GM19397 (cell line): ENCODE data around the gene RIN1.
A peak's percentile ranks its signal among the peaks of the same experiment; 100 is the strongest.
"Not testable (repeated sequence)": the region's sequence is repeated elsewhere in the genome, so short reads cannot be mapped to it uniquely, and the experiment has no call there.

ENCODE experiments used
- ATAC-seq: cut with Tn5 transposase; IDR thresholded peaks from one replicate; pipeline ENCODE4 v1.9.1; 2021; ENCODE audit warnings: mild to moderate bottlenecking, moderate library complexity; ENCODE audit not compliant: unreplicated experiment

The RIN1 gene

DNA sequence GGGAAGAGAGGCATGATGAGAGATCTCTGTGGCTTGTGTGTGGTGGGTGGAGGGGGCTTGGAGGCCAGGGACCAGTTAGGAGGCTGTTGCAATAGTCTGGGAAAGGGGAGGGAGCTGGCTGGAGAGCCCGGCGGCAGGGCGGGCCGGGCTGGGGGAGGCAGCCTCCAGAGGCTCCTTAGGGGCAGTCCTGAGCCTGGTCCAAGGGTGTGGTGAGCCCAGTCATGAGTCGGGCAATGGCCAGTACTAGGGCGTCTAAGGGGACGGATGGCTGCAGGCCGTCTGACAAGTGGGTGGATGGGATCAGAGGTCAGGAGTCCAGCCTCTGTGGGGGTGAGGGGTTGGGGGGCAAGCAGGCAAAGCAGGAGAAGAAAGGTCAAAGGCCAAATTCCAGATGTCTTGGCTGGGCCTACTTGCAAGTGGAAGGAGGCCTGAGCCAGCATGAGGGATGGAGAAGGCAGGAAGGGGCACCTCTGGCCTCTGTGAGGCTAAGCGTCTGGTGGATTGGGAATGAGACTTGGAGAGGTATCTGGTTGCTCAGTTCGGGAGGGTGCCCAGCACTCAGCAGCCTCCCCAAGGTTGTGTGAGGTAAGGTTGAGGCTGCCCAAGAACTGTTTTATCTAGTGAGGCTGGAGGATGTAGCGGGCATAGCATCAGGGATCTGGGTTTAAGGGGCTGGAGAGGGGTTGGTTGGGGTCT, 13.4 kb downstream of the RIN1 start:
- ATAC-seq, result no peak

DNA sequence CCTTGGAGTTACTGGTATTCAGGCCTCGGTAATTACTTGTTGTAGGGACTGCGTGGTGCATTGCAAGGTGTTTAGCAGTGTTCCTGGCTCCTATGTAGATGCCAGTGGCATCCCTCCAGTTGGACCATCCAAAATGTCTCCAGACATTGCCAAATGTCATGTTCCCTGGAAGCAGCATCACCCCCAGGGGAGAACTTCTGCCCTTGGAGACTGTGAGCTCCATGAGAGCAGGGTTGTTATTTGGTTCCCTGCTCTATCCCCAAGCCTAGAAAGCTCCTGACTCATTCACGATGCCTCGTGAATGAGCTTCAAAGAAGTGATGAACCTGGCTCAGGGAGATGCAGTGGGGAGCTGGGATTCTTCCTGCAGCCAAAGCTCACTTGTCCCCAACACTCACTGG, 14.6 kb downstream of the RIN1 start:
- no peak for ATAC-seq

DNA sequence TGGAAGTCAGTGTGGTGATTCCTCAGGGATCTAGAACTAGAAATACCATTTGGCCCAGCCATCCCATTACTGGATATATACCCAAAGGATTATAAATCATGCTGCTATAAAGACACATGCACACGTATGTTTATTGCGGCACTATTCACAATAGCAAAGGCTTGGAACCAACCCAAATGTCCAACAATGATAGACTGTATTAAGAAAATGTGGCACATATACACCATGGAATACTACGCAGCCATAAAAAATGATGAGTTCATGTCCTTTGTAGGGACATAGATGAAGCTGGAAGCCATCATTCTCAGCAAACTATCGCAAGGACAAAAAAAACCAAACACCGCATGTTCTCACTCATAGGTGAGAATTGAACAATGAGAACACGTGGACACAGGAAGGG, 15.5 kb downstream of the RIN1 start:
- ATAC-seq, result not testable (repeated sequence)

DNA sequence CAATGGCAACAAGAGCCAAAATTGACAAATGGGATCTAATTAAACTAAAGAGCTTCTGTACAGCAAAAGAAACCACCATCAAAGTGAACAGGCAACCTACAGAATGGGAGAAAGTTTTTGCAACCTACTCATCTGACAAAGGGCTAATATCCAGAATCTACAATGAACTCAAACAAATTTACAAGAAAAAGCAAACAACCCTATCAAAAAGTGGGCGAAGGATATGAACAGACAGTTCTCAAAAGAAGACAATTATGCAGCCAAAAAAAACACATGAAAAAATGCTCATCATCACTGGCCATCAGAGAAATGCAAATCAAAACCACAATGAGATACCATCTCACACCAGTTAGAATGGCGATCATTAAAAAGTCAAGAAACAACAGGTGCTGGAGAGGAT, 15.9 kb downstream of the RIN1 start:
- not testable (repeated sequence) for ATAC-seq

DNA sequence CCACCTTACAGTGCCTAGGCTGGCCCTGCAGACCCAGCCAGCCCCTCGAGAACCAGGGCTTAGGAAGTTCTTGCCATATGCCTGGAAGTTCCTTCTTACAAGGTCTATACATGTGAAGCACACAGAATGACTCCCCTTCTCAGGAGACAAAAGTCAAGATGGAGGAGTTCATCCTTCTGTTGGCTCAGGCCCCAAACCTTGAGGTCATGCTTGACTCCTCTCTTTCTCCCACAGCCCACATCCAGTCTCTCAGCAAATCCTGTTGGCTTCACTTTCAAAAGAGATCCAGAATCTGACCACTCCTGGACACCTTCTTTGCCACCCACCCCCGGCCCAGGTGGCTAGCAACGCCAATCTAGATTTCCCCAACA, 17.6 kb downstream of the RIN1 start:
- no peak for ATAC-seq

DNA sequence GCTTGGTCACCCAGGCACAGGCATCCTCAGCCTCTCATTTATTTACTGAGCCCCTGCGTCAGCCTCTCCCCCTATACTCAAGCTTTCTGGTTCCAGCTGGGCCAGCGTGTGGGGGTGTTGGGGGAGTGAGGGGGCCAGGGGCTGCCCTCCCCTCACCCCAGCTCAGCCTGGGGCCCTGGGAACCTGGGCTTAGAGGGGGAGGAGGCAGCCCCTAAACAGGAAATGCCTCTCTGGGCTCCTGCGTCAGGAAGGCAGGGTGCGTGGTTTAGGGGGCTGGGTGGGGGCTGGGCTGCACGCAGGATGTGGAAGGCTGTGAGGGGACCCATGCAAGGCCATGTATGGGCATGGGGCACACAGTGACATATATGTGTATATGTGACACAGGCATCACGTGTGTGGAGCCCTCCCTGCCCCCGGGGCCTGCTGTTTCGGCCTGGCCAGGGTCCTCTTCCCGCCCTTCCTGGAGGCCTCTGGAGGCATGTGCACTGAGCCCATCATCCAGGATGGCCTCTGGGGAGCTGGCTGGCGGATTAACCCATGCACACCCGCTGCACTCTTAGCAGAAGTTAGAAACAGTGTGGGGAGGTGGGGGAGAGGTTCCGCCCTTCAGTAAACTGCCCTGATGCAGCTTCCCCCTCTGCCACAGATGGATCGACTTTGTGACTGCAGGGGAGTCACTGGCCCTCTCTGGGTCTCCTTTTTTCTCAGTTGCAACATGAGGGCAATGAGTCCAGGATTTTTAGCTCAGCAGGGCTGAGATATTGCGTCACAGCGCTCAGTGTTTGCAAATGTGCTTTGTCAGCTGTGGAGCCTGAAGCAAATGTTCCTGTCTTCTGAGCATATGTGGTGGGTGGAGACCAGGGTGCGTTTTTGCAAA, 18.3 kb downstream of the RIN1 start:
- no peak for ATAC-seq

DNA sequence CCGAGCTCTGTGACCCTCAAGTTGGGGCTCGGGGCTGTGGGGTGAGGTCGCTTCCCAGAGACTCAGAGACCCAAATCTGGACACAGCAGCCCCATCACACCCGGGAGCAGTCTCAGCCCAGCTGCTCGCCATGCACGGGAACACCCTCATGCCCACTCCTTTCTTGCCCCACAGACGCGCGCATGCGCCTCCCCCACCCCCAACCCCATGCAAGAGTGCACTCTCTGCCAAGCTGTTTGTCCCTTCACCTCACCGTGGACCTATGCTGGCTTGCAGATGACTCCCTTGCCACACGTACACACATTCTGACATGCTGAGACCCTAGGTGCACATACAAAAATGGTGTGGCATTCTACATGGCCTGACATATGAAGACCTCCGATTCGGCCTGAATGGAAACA, 18.9 kb downstream of the RIN1 start:
- ATAC-seq, result no peak

DNA sequence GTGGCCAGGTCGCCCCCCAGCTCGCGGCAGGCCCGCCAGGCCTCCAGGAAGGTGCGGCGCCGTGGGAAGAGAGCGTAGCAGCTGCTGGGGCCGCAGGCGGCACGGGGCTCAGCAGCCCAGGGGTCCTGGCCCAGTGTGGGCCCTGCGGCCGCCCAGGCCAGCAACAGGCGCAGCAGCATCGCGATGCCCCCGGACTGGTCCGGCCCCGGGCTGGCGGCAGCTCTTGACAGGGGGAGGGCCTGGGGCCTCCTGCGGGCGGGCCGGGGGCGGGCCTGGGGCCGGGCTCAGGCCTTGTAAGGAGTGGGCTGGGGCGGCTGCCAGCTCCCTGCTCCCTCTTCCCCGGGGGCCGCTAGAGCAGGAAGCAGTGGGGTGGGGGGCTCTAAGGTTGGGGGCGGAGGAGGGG, 19.4 kb downstream of the RIN1 start, which contains the start of gene CD248:
CD248 (minus strand) TSS at position 196 of the 403 bp plus-strand sequence; CDS start at position 179, 17 bp downstream.
- no peak for ATAC-seq

DNA sequence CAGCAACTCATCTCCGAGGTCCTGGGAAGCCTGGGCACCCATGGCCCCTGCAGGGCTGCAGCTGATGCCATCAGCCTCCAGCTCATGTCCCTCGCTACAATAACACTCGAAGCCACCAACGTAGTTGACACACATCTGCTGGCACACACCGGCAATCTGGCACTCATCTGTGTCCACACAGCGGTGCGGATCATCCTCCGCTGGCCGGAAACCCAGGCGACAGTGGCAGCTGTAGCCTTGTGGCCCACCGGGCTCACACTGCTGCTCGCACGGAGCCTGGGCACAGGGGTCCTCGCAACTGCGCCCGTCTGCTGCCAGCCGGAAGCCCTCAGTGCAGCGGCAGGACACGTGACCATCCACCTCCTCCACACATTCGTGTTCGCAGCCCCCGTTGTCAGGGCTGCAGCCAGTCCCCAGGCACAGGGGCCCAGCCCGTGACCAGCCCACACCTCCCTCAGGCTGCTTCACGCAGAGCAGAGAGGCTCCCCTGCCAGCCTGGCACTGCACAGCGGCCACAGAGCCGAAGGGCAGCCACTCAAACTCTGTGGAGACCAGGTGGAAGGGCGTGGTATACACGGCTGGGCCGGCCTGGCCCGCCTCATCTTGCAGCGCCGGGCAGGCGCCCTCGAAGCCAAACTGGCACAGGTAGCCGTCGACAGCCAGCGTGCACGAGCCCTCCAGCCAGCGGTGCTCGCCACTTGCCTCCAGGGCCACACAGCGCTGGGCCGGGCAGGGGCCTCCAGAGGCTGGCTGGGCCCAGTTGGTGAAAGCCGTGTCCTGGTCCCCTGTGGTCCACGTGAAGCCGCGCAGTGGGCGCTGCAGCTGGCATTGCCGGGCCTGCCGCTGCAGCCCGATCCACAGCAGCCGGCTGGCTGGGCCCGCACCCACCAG, 20.1 kb downstream of the RIN1 start:
- no peak for ATAC-seq

DNA sequence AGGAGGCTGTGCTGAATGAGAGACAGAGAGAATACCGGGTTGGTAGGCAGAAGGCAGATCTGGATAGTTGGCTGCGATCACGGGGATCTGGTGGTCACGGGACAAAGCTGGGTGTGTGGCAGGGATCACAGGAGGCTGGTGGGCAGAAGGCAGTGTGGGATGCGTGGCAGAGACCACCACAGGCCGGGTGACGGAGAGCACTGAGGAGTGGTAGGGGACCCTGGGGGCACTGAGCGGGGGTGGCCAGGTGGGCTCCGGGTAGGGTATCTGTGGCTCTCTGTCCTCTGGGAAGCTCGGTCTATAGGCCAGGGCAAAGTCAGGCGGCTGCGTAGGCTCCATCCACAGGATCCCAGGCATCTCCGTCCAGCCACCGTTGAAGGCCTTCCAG, 20.7 kb downstream of the RIN1 start:
- no peak for ATAC-seq

DNA sequence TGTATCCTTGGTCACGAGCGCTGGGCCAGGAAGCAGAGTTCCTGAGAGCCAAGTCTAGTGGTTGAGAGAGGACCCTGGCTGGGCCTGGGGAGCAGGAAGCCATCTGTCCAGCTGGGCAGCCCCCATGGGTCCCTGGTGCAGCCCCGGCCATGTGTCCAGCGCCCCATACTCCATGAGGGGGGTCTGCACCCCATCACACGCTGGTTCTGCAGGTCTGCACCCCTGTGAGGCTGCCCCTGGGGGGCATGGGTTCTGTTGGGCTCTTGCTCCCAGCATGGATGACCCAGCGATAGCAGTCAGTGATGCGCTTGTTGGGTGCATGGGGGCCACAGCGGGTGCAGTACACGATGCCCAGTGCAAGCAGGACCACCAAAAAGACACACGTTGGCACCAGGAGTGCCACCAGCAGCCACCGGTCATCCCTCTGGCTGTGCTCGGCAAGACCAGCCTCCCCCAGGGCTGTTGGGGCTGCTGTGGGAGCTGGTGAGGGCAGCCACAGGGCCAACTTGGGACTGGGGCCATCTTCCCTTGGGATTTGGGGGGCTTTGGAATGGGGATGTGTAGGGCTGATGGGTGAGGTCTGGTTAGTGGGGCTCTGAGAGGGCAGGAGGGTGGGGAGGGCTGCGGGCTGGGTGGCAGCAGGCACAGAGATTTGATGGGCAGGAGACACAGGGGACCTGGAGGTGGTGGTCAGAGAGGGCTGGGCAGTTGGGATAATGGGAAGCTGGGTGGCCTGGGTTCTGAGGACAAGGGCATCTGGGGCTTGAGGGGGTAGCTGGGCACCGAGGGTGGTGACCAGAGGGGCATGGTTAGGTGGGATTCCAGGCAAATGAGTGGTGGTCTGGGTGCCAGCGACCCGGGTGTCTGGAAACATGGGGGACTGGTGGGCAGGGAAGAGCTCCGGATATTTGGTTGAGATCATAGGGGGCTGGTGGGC, 21.4 kb downstream of the RIN1 start:
- ATAC-seq, result no peak

DNA sequence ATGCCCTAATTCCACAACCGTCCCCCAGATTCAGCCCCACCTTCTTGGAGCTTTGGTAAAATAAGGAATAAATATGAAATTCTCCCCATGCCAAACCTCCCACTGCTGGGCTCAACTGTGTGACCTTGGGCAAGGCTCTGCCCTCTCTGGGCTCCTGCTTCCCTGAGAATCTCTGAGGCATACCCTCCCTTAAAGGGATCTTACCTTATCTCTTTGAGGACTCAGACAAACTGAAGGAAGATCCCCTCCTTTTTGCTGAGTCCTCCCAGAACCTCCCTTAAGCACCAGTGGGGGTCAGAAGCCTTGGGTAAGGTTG, 22.1 kb downstream of the RIN1 start:
- ATAC-seq, result no peak

DNA sequence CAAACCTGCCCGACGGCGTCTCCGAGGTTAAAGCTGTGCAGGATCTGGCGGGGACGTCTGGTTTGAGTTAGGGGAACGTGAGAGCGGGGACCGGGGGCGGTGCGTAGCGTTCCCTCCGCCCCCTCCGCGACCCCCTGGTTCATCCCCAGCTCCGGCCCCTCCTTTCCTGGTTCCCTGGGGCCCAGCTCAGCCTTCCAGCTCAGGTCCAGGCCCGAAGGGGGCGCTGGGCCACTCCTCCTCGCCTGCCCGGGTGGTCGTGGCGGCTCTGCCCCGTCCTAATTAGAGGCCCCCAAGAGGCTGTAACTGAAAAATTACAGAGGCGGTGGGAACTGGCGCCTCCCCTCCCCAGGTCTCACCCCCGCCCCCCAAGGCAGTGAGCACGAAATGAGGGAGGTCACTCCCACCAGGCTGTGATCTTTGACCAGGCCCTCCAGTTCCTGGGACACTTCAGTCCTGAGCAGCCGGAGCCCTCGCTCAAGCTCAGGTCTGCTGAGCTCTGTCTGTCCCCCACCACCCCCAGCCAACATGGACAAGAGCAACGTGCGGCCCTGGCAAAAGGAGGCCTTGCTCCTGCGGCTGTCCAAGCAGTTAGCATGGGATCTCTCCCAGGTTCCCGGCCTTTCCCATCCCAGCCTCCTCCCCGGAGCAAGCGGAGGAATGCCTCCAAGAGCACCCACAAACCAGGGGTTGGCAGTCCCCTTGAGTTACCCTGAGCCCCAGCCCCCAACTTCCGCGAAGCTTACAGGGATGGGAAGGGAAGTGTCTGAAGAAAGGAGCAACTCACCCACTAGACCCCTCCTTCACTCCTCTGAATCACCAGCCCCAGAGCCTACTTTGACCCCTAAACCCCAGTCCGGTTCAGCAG, 22.7 kb downstream of the RIN1 start:
- no peak for ATAC-seq

DNA sequence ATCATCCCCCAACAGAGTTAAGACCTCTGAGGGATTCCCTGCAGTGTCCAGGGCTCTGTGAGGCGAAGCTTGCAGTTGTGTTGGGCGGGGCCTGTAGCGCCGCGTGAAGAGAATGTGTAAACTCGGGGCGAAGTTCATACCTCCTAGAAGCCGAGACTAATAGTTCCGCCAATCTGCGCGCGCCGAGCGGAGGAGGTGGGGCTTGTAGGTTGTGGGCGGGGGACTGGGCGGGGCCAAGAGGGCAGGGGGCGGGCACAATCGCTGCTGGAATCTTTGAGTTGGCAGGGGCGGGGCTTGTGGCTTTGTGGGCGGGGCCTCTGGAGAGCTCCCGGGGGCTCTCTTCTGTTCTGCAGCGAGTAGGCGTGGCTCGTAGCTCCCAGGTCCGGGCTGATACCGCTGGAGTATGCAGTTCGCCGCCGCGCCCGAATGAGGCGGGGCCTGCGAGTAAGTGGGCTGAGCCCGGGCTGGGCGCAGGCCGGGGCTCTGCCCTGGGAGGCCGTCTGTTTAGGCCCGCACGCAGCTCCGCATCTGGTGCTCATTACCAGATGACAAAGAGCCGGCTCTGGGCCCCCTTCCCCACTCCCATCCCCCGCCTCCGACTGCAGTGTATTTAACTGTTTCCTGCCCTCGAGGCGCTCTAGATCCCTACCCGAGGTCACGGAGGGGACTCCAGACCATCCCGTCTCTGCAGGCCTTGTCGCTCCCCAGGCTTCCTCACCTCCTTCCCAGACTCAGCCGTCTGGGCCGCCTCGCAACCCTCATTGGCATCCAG, 23.5 kb downstream of the RIN1 start:
- peak; percentile 55 for ATAC-seq

DNA sequence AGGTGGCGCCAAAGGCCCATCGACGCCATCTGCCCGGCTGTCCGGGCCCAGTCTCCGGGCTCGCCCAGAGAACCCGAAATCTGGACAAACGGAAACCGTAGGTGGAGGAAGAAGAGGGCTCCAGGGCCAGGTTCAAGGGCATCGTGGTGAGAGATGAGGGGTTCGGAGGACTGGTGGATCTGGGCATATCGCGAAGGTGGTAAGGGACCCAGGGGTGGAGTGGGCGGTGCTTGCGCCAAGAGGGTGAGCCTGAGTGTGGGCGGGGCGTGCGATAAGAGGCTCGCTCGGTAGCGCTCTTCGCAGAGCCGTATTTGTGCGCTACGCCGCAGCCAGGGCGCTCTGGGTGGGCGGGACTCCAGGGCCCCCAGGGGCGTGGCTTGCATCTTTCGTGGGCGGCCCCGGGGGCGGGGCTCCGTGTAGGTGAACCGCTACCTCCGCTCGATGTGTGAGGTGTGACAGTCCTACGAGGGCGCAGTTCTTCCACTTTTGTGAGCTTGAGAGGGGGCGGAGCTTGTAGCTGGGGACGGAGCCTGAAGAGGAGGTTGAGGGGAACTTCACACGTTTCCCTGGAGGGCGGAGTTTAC, 24.2 kb downstream of the RIN1 start:
- peak; percentile 62 for ATAC-seq

DNA sequence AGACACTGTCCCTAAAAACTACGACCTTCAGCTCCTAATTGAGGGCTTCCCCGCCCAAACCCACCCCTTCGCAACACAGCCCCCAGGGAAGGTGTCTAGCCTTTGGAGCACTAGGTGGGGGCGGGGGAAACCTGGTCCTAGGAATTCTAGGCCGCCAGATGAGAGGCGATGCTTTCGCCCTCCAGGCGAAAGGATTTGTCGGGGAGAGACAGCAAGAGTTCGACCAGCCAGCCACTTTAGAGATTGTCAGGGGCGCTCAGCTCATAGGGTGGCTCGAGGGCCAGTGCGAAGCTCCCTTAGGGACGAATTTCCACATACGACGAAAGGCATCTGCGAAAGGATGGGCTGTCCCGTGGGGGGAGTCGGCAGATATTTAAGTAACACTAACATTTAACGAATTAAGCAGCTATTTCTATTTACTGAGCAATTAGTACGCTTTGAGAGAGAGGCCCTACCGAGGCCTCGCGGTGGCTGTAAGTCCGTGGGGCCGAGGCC, 24.7 kb downstream of the RIN1 start:
- no peak for ATAC-seq

DNA sequence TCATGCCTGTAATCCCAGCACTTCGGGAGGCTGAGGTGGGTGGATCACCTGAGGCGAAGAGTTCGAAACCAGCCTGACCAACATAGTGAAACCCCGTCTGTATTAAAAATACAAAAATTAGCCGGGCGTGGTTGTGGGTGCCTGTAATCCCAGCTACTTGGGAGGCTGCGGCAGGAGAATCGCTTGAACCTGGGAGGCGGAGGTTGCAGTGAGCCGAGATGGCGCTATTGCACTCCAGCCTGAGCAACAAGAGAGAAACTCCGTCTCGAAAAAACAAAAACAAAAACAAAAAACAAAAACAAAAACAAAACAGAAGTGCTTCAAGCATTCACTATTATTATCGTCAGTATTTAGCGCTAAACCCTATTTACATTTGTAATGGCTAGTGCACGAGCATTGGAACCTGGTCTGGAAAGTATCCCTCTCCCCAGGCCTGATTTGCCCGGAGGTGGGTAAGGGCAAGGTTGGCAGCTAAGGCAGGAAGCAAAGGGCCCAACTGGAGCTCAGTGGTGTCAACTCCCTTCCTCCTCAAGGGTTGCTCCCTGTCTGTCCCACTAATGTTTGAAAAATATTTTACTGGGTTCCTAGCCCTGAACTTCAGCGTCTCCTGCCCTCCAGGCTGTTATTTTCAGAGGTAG, 25.3 kb downstream of the RIN1 start:
- ATAC-seq, result not testable (repeated sequence)

DNA sequence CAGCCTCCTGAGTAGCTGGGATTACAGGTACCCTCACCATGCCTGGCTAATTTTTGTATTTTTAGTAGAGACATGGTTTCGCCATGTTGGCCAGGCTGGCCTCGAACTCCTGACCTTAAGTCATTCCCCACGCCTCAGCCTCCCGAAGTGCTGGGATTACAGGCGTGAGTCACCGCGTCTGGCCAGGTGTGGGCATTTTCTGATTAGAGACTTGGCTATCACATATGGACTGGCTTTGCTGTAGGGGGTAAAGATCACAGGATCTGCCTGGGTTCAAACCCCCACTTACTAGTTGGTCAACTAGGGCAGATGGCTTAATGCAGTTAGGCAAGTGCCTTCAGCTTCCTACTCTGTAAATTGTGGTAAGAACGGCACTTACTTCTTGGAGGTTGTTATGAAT, 25.9 kb downstream of the RIN1 start:
- ATAC-seq, result no peak
